Stimulated activated naive CD4-positive, alpha-beta T cell treated with Interleukin-2 at 50 U/mL for 16 hours (primary cell): Measurements from ENCODE around the gene TBX1.

Source experiments
- DNase-seq: peaks from one replicate; lab custom pipeline; 2025; lab: John Stamatoyannopoulos, UW

The TBX1 gene

GRCh38 chr22:19753996-19754700, 6.4 kb upstream of the TBX1 start:
- no peak for DNase-seq

GRCh38 chr22:19754701-19755144, 5.9 kb upstream of the TBX1 start:
- DNase-seq, result no peak

- DNase-seq, result no peak
Measured at GRCh38 chr22:19755145-19755710, 5.3 kb upstream of the TBX1 start.

- DNase-seq, result no peak
Measured at GRCh38 chr22:19755722-19756287, 4.8 kb upstream of the TBX1 start.

GRCh38 chr22:19756288-19757128, 4.1 kb upstream of the TBX1 start:
- peak; percentile 43 for DNase-seq

- no peak for DNase-seq
Measured at GRCh38 chr22:19757140-19757984, 3.2 kb upstream of the TBX1 start.

GRCh38 chr22:19757985-19758895, 2.3 kb upstream of the TBX1 start:
- DNase-seq, result no peak

- no peak for DNase-seq
Measured at GRCh38 chr22:19758896-19759426, 1.6 kb upstream of the TBX1 start.

GRCh38 chr22:19759427-19760057, 1.0 kb upstream of the TBX1 start:
- DNase-seq, result no peak

GRCh38 chr22:19760951-19761724, 560 bp downstream of the TBX1 start:
- no peak for DNase-seq

GRCh38 chr22:19761725-19762567, 1.4 kb downstream of the TBX1 start:
- DNase-seq, result no peak

- DNase-seq, result no peak
Measured at GRCh38 chr22:19762568-19763457, 2.2 kb downstream of the TBX1 start.

GRCh38 chr22:19763458-19764298, 3.1 kb downstream of the TBX1 start:
- no peak for DNase-seq

GRCh38 chr22:19764299-19764593, 3.7 kb downstream of the TBX1 start:
- DNase-seq, result no peak

GRCh38 chr22:19764636-19765476, 4.3 kb downstream of the TBX1 start:
- DNase-seq, result no peak
